ENCODE measurements around the gene S100A4.
"Not testable (repeated sequence)": the region's sequence is repeated elsewhere in the genome, so short reads cannot be mapped to it uniquely, and the experiment has no call there.

Gene S100A4

GRCh38 chr1:153566414-153567371, 21.1 kb upstream of the S100A4 start:
- peak; percentile 99 for DNase-seq

DNA sequence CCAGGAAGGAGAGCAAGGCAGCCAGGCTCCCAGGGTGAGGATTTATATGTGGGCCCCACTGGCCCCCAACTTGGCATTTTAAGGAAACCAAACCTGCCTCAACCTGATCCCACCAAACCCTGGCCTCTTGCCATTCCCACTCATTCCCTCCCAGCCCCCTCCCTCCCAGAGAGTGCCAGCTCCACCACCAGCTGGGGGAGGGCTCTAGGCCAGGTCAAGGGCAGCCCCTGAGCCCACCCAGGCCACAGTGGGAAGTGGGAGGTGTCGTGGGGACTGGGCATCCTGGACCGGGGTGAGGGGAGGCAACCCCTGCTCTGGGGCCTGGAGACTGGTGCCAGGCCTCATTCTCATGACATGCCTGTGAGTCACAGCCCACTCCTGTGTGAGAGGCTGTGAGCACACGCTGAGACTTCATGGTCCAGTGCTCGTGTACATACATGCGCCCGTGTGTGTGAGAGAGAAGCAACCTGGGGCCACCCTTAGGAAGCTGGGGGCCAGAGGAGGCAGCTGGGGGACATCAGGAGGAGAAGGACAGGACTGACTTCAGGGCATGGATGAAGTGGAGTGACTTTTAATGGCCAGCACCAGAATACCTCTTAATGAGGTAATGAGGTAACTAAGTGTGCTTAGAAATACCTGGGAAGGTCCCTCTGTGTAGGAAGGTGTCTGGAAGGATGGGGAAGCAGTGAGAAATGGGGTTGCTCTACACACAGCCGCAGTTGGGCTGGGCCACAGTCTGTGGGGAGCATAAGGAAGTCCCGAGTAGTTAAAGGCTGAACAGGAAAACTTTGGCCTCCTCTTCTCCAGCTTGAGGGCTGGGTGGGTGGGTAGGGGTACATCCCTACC, 20.1 kb upstream of the S100A4 start, which contains the start of gene S100A2:
Gene S100A2, minus strand, starts transcription at position 316 of the 846 bp plus-strand sequence. CDS start 1,967 bp downstream, outside the sequence.
- DNase-seq = peak; percentile 93 to 96

GRCh38 chr1:153563991-153564390, 18.4 kb upstream of the S100A4 start:
- DNase-seq = peak in 1 of 2 experiments; percentile 18

DNA sequence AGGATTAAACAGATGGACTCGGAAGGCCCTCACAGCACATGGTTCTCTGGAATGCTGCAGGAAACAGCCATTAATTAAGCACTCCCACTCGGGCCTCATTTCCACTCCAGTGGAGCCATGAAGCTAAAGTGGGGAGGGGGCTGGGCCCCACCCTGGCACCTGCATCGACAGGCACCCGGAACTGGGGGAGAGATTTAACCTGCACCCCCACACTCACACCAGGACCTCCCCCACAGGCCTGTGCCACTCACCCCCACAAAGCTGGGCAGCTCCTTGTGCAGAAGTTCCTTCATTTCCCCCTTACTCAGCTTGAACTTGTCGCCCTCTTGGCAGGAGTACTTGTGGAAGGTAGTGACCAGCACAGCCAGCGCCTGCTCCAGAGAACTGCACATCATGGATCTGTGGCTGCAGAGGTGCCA, 17.9 kb upstream of the S100A4 start:
- DNase-seq = peak; percentile 32 to 39

DNA sequence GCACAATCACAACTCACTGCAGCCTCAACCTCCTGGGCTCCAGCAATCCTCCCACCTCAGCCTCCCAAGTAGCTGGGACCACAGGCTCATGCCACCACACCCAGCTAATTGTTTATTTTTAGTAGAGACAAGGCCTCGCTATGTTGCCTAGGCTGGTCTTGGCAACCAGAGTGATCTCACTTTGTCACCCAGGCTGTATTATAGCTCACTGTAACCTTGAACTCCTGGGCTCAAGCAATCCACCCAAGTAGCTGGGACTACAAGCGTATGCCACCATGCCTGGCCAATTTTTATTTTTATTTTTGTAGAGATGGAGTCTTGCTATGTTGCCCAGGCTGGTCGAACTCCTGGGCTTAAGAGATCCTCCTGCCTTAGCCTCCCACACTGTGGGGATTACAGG, 16.4 kb upstream of the S100A4 start:
- not testable (repeated sequence) for DNase-seq

- DNase-seq = no peak
Measured at GRCh38 chr1:153561466-153561985, 15.9 kb upstream of the S100A4 start.

GRCh38 chr1:153560771-153561465, 15.3 kb upstream of the S100A4 start:
- no peak for DNase-seq

DNA sequence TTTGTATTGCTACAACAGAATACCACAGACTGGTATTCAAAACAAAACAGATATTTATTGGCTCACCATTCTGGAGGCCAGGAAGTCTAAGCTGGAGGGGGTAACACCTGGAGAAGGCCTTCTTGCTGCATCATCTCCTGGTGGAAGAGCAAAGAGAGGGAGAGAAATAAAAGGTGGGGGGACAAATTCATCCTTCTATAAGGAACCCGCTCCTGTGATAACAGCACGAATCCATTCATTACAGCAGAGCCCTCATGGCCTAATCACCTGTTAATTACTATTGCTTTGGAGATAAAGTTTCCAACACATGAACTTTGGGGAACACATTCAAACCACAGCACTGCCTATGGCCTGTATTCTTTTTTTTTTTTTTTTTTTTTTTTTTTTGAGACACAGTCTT, 14.6 kb upstream of the S100A4 start:
- DNase-seq = no peak

DNA sequence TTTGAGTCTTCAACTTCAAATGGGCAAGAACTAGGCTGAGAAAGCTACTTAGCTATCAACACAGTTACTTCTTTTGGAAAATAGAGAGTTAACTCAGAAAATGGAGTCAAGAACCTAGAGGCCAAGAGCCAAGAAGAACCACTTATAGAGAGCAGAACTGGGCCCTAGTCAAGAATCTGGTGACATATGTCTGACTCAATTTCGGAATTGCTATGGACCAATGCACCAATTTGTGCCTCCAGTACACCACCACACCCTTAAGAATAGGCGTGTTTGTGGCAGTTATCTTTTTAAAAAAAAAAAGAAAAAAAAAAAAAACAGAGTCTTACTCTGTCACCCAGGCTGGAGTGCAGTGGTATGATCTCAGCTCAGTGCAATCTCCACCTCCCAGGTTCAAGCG, 12.3 kb upstream of the S100A4 start:
- DNase-seq = no peak

GRCh38 chr1:153556348-153556747, 10.7 kb upstream of the S100A4 start:
- no peak for DNase-seq

DNA sequence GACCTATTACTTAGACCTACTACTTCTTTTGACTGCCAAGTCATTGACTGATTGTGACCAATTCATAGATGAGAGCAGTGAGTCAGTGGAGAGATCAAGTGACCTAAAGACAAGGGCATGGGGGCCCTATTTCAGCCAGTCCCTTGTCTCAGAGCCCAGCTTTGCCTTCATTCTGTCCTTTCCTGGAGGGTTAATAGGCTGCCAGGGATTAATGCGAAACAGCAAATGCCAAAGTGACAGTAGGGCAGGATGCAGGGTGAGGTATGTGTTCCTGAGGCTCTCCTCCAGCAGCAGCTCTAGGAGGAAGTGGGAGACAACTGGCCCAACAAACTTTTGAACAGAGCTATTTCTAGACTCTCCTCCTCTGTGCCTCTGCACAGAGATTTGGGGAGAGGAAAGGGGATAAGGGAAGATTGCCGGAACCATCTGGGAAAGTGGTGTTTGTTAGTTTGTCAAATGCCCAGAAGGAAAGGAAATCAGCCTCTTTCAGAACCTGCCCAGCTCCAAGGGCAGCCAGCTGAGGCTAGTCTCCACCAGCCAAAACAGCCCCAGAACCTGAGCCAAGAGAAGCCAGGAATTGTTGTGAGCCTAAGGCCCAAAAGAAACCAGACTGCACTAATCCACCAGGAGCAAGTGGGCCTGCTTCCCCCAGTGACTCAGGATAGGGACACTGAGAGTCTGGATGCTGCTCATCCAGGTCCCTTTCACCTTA, 8.4 kb upstream of the S100A4 start:
- peak in 1 of 2 experiments; percentile 32 for DNase-seq

GRCh38 chr1:153553096-153553495, 7.5 kb upstream of the S100A4 start:
- no peak for DNase-seq

DNA sequence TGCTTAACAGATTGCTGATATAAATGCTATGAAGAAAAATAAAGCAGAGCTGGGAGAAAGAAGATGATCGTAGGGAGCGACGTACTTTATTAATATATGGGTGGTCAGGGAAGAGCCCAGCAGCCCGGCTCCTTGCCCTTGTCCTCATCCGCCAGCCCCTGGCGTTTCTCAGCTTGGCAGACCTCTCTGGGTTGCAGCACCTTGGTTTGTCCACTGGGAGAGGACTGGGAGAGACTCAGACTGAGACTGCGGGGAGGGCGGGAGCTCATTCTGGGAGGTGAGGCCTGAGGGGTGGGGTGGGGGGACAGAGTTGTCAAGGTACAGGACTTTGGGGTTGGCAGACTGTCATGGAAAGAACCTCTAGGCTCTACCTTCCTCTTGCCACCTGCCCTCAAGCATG, 6.7 kb upstream of the S100A4 start:
- DNase-seq = no peak

DNA sequence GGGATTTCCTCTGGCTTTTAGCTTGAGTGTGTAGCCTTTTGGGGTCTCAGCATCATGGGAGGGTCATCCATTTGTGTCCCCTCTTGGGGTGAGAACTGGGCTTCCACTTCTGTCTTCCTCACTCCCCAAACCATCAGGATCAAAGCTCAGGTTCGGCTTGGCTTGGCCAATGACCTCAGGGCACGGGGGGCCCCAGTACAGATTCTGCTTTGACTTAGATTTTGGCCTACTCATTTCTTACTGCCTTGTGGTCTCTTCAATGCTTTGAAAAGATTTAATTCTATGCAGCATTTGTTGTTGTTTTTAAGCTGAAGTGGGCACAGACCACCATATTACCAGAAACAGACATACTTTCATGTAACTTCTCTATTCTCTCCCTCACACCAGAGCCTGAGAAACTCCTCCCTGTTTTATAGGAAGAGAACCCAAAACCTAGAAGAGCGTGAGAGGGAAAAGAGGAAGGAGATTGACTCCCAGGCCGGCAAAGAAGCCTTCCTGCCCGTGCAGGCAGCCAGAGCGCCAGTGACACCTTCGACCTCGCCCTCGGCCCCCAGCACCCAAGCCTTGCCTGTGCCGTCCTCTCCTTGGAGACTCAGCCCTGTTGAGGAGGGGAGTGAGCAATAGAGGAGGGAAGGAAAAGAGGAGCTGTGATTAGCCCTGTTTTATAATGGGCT, 5.4 kb upstream of the S100A4 start:
- DNase-seq = no peak

DNA sequence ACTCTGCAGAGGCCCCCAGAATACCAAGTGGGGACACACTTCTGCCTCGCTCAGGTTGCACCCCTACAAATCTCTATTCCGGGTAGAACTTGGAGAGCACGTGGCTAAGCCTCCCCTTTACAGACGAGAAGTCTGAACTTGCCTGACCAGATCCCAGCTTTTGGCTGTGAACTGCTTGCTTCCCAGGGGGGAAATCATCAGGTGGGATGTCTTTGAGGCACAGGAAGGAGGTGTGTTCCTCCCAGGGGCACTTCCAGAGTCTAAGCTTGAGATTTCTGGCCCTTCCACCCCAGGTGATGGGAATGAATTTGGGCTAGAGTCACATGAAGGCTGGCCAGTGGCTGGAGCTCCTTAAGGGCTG, 4.8 kb upstream of the S100A4 start:
- no peak for DNase-seq

- DNase-seq = peak; percentile 30 to 43
Measured at GRCh38 chr1:153549741-153550397, 4.3 kb upstream of the S100A4 start.

GRCh38 chr1:153548722-153549688, 3.4 kb upstream of the S100A4 start, which contains the start of gene S100A3:
Gene S100A3, minus strand, starts transcription at chr1:153549258. Its CDS starts 773 bp downstream, at chr1:153548485.
- peak; percentile 71 to 91 for DNase-seq

DNA sequence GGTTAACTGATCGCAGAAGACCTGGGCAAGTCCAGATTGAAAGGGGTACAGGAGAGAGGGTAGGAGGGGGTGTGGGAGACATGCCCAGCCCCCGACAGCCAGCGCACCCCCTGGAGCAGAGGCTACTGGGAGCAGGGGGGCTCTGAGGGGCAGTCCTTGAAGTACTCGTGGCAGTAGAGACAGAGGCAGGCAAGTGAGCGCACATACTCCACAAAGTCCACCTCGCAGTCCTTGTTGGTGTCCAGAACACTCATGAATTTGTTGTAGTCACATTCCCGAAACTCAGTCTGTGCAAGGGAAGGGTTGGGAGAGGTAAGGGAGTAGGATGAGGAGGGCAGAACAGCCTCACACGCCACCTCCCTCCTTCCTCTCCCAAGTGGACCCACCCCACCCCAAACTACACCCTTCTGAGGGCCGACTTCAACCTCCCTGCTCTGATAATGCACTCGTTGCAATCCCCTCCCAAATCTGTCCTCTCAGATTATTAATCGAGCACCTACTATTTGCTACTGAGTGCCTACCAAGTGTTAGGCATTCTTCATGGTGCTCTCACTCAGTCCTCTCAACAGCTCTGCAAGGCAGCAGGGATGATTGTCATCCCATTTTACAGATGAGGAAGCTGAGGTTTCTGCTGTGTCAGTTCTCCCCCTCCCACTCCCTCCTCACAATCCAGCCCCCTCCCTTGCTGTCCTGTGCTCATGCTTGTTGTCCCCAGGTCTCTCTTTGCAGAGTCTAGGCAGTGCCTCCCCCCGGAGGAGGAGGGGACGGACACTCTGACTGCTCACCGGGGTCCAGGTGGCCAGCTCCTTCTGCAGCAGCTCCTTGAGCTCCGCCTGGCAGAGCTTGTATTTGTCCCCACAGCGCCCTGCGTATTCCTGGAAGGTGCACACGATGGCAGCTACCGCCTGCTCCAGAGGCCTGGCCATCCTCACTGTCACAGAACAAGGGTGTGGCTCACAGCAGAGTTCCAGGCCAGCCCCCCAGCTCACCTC, 2.2 kb upstream of the S100A4 start:
- DNase-seq = no peak
